Neural progenitor cell (in vitro differentiated cells): ENCODE measurements around the gene KRTAP1-1.

ENCODE experiments used
- CTCF ChIP-seq: fragments of 200-600 bp; sonication (generic); IDR thresholded peaks from 2 replicates; pipeline ENCODE4 v1.5.1; 2017; ENCODE audit warnings: antibody characterized with exemption, mild to moderate bottlenecking
- EZH2 ChIP-seq: fragments of 200-600 bp; sonication (generic); IDR thresholded peaks from 2 replicates; pipeline ENCODE4 v1.6.1; 2017; ENCODE audit warnings: antibody characterized with exemption, mild to moderate bottlenecking, moderate library complexity

GRCh38 chr17:41015454-41015853, 25.8 kb downstream of the KRTAP1-1 start:
- TF ChIP-seq CTCF (no peak), EZH2 (no peak)
